Ishikawa (cell line): ENCODE data around the gene PRKCE.

ENCODE experiments used
- CEBPB ChIP-seq: IDR thresholded peaks from 2 replicates; pipeline ENCODE4 v1.6.1; 2012
- CREB1 ChIP-seq: IDR thresholded peaks from 2 replicates; pipeline ENCODE4 v1.6.1; 2012; ENCODE audit warnings: low read depth
- EGR1 ChIP-seq: IDR thresholded peaks from 2 replicates; pipeline ENCODE4 v1.6.1; 2012
- EP300 ChIP-seq: IDR thresholded peaks from 2 replicates; pipeline ENCODE4 v1.6.1; 2012; ENCODE audit warnings: borderline replicate concordance
- FOXM1 ChIP-seq: IDR thresholded peaks from 2 replicates; pipeline ENCODE4 v1.6.1; 2012; ENCODE audit warnings: low read depth, borderline replicate concordance
- NFIC ChIP-seq: IDR thresholded peaks from 2 replicates; pipeline ENCODE4 v1.6.1; 2012
- RAD21 ChIP-seq: IDR thresholded peaks from 2 replicates; pipeline ENCODE4 v1.6.1; 2012; ENCODE audit warnings: low read depth
- TAF1 ChIP-seq: IDR thresholded peaks from 2 replicates; pipeline ENCODE4 v1.6.1; 2012; ENCODE audit warnings: low read depth, mild to moderate bottlenecking
- TCF12 ChIP-seq: IDR thresholded peaks from 2 replicates; pipeline ENCODE4 v1.6.1; 2012; ENCODE audit warnings: low read depth
- TEAD4 ChIP-seq: IDR thresholded peaks from 2 replicates; pipeline ENCODE4 v1.6.1; 2012
- YY1 ChIP-seq: IDR thresholded peaks from 2 replicates; pipeline ENCODE4 v1.6.1; 2012; ENCODE audit warnings: low read depth
- ZBTB7A ChIP-seq: IDR thresholded peaks from 2 replicates; pipeline ENCODE4 v1.6.1; 2012; ENCODE audit warnings: low read depth
- TF ChIP-seq, protein P1 (sequence below): IDR thresholded peaks from 2 replicates; pipeline ENCODE4 v1.6.1; 2012
- TF ChIP-seq, protein P2 (sequence below): IDR thresholded peaks from 2 replicates; pipeline ENCODE4 v1.6.1; 2012; ENCODE audit warnings: low read depth, mild to moderate bottlenecking
- TF ChIP-seq, protein P3 (sequence below): IDR thresholded peaks from 2 replicates; pipeline ENCODE4 v1.6.1; 2012

Gene PRKCE

DNA sequence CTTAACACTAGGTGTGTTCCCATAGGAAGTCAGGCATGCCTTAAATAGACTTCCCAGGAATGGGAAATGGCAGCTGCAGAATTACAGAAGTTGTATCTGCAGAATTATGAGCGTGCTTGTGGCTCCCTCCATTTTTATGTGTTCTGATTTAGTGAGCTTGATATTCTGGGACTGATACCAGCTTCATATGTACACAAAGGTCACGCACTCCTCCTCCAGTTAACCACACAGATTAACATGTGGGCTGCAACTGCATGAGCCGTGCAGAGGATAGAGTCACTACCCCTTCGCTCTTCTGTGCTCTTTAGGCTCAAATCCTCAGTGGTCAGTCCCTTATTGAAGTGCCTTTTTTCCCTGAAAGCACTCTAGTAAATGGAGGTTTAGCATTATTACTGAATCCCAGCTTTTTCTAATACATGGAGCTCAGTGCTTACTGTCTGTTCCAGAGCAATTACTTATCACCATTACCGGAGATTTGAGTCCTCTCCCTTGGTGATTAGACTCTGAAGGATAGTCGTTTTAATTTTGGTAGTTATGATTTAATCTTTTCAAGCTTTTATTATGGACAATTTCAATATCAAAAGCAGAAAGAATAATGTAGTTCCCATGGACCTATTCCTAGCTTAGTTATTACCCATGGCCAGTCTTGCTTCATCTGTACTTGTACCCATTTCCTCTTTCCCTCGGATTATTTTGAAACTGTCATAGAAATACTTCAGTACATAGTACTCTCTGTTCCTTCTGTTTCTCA lies 238.3 kb downstream of the PRKCE start:
- TF ChIP-seq YY1 (no peak), TCF12 (no peak), CEBPB (no peak), FOXM1 (no peak), NFIC (no peak), ZBTB7A (no peak), CREB1 (no peak), EGR1 (no peak), EP300 (no peak), TEAD4 (no peak), TAF1 (no peak), RAD21 (no peak)
- TF ChIP-seq, protein P1, sequence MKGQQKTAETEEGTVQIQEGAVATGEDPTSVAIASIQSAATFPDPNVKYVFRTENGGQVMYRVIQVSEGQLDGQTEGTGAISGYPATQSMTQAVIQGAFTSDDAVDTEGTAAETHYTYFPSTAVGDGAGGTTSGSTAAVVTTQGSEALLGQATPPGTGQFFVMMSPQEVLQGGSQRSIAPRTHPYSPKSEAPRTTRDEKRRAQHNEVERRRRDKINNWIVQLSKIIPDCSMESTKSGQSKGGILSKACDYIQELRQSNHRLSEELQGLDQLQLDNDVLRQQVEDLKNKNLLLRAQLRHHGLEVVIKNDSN: no peak
- TF ChIP-seq, protein P2, sequence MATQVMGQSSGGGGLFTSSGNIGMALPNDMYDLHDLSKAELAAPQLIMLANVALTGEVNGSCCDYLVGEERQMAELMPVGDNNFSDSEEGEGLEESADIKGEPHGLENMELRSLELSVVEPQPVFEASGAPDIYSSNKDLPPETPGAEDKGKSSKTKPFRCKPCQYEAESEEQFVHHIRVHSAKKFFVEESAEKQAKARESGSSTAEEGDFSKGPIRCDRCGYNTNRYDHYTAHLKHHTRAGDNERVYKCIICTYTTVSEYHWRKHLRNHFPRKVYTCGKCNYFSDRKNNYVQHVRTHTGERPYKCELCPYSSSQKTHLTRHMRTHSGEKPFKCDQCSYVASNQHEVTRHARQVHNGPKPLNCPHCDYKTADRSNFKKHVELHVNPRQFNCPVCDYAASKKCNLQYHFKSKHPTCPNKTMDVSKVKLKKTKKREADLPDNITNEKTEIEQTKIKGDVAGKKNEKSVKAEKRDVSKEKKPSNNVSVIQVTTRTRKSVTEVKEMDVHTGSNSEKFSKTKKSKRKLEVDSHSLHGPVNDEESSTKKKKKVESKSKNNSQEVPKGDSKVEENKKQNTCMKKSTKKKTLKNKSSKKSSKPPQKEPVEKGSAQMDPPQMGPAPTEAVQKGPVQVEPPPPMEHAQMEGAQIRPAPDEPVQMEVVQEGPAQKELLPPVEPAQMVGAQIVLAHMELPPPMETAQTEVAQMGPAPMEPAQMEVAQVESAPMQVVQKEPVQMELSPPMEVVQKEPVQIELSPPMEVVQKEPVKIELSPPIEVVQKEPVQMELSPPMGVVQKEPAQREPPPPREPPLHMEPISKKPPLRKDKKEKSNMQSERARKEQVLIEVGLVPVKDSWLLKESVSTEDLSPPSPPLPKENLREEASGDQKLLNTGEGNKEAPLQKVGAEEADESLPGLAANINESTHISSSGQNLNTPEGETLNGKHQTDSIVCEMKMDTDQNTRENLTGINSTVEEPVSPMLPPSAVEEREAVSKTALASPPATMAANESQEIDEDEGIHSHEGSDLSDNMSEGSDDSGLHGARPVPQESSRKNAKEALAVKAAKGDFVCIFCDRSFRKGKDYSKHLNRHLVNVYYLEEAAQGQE: no peak
- TF ChIP-seq, protein P3, sequence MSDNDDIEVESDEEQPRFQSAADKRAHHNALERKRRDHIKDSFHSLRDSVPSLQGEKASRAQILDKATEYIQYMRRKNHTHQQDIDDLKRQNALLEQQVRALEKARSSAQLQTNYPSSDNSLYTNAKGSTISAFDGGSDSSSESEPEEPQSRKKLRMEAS: no peak

DNA sequence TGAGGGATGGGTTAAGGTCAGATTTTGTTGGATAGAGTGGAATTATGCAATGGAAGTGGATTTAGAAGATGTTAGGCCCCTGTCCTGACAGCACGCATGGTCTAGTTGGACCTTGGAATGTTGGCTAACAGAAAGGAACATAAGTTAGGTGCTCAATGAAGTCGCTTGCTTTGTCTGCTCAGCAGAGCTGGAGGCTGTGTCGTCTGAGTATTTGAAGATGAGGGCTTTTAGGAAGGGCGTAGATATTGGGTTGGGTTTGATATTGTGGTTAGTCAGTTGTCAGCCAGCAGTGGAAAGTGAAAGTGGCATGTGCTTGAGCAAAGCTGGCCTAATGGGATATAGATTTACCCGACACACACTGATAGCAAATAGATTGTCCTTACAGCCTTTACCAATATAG lies 239.3 kb downstream of the PRKCE start:
- TF ChIP-seq ZBTB7A: no peak
- TF ChIP-seq RAD21: no peak
- TF ChIP-seq TEAD4: no peak
- no peak for TF ChIP-seq EP300
- TF ChIP-seq TCF12: no peak
- no peak for TF ChIP-seq YY1
- TF ChIP-seq, protein P2: no peak
- no peak for TF ChIP-seq CREB1
- TF ChIP-seq TAF1: no peak
- no peak for TF ChIP-seq EGR1
- no peak for TF ChIP-seq FOXM1

DNA sequence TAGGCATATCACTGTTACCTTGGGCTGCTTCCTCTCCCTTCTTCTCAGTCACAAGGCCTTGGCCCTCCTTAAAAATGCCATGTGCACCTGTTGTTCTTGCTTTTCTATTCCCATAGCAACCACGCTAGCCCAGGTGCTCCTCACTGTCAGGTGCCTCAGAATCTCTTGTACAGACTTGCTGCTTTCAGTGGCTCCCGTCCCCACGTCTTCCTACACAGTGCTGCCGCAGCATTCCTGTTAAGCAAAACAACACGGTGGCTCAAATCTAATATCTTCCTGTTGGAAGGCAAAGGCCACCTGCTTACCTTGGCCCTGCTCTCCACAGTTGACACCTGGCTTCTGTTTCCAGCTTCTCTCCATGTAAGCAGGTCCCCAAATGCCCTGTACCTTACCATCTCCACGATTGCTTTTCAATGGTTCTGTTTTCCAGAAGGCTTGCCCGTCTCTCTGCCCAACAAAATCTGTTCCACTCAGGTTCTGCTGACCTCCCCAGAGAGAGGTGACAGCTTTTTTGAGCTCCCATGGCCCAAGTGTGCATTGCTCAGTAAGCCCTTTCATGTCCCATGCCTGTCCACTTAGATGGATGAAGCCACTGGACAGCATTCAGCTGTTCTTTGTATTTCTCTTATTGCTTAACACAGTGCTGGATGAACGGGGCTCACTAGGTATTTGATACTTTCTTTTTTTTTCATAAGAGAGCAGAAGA lies 240.4 kb downstream of the PRKCE start:
- TF ChIP-seq TAF1 (no peak), YY1 (no peak), NFIC (no peak), TEAD4 (no peak), RAD21 (no peak), ZBTB7A (no peak), TCF12 (no peak)
- TF ChIP-seq, protein P3: no peak

DNA sequence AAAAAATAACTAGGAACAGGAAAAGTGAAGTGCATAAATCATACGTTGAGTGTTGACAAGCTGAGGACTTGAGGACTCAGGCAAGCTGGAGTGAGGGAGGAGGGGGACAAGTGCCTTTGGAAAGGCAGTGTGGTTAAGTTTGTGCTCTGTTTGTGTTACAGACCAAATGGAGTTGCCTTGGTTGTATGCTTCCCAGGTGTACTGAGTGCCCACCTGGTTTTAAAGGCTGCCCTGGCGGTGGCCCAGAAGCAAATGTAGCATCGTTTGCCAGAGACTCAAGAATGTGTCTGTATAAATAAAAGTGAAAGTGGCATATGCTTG lies 240.9 kb downstream of the PRKCE start:
- no peak for TF ChIP-seq YY1
- no peak for TF ChIP-seq TEAD4
- no peak for TF ChIP-seq CREB1
- TF ChIP-seq EP300: no peak
- no peak for TF ChIP-seq EGR1
- no peak for TF ChIP-seq TCF12
- no peak for TF ChIP-seq NFIC
- TF ChIP-seq TAF1: no peak
- no peak for TF ChIP-seq CEBPB
- TF ChIP-seq, protein P1: no peak
- TF ChIP-seq FOXM1: no peak
- TF ChIP-seq, protein P3: no peak
- no peak for TF ChIP-seq RAD21
- TF ChIP-seq ZBTB7A: no peak
- TF ChIP-seq, protein P2: no peak
